Measurements from ENCODE around the gene DEAF1. TPM values are rescaled to one million over a fixed set of nuclear protein-coding genes. Genes with fewer than 3 reads are reported as not detected.
"Not testable (repeated sequence)": the region's sequence is repeated elsewhere in the genome, so short reads cannot be mapped to it uniquely, and the experiment has no call there.

Gene DEAF1
- total and polyA plus RNA-seq, 10 of the 15 experiments (the other 5 are each of a cell fraction or from before 2014, with no cell fraction given): 0.68 to 51.3 (median 25.9) TPM

- RAD21 ChIA-PET (ENCODE audit: unreplicated experiment): no interaction called here
Measured at GRCh38 chr11:653837-654236, 41.2 kb downstream of the DEAF1 start.

GRCh38 chr11:653136-653535 lies 41.9 kb downstream of the DEAF1 start:
- FAIRE-seq; H3K4me3 ChIP-seq; ATAC-seq; POLR2A ChIA-PET; H3K4me2 ChIP-seq (ENCODE audit: control insufficient read depth, insufficient read depth); BruUV-seq (replicated peaks); H3K9ac ChIP-seq (ENCODE audit: control insufficient read depth, insufficient read depth, low read length); H3K27me3 ChIP-seq (replicated peaks in 1 of 2; ENCODE audit: control insufficient read depth in 2 of 2, insufficient read depth in 2 of 2, low read length in 1 of 2); SMC1A ChIA-PET (ENCODE audit: uncharacterized antibody, unreplicated experiment); DNase-seq (ENCODE audit: low read depth, low spot score); H3K79me2 ChIP-seq (ENCODE audit: control insufficient read depth, insufficient read depth, low read length); H3K36me3 ChIP-seq (ENCODE audit: control insufficient read depth in 2 of 2, insufficient read depth in 2 of 2, low read length in 1 of 2); CTCF ChIA-PET; H3K27ac ChIP-seq (ENCODE audit: control insufficient read depth, insufficient read depth); H3K9me3 ChIP-seq (replicated peaks; ENCODE audit: control insufficient read depth, insufficient read depth, low read length); H2AFZ ChIP-seq (ENCODE audit: control insufficient read depth, low read depth, low read length); H4K20me1 ChIP-seq (ENCODE audit: control insufficient read depth, insufficient read depth); RAD21 ChIA-PET (ENCODE audit: unreplicated experiment); intact Hi-C loops (cut with micrococcal nuclease; ENCODE audit: unreplicated experiment); in situ Hi-C loops (cut with MboI); H3K4me1 ChIP-seq (ENCODE audit: control insufficient read depth, insufficient read depth, low read length): not testable (repeated sequence)
- 99% methylated on average over 14 of the region's 14 CpGs for WGBS (ENCODE audit: insufficient coverage, insufficient replicate concordance, low lambda C conversion rate, missing lambda C conversion rate)

More at GRCh38 chr11:653837-654236, 41.2 kb downstream of the DEAF1 start:
- ChIA-PET POLR2A (no interaction called here), SMC1A (ENCODE audit: uncharacterized antibody, unreplicated experiment) (no interaction called here), CTCF (interaction anchor here (1.5 kb wide), 1 partner anchor 73 kb away, joined by 3 read pairs; no protein-coding TSS in a partner anchor)
- TF ChIP-seq TCF7 (IDR thresholded peaks at IDR 0.05; ENCODE audit: borderline replicate concordance) (no peak), LARP7 (IDR thresholded peaks at IDR 0.05) (no peak), RUNX3 (IDR thresholded peaks at IDR 0.05; ENCODE audit: low read length) (no peak), MYC (IDR thresholded peaks at IDR 0.05; ENCODE audit: insufficient read depth, insufficient read length, insufficient replicate concordance, low read length, severe bottlenecking) (no peak), CHD1 (IDR thresholded peaks at IDR 0.05; ENCODE audit: low read depth, low read length) (no peak), MTA3 (IDR thresholded peaks at IDR 0.05; ENCODE audit: borderline replicate concordance, low read length) (no peak), JUNB (IDR thresholded peaks at IDR 0.05) (no peak), ZZZ3 (IDR thresholded peaks at IDR 0.05; ENCODE audit: control insufficient read depth, insufficient read length, low read depth) (no peak)
- no peak overlapping the region for H2AFZ ChIP-seq (ENCODE audit: control insufficient read depth, low read depth, low read length)
- WGBS (ENCODE audit: insufficient coverage, insufficient replicate concordance, low lambda C conversion rate, missing lambda C conversion rate): 94% methylated on average over 12 of the region's 15 CpGs
- intact Hi-C loops (cut with micrococcal nuclease; ENCODE audit: unreplicated experiment): no loop called here
- no peak overlapping the region for H3K4me2 ChIP-seq (ENCODE audit: control insufficient read depth, insufficient read depth)
- H3K9me3 ChIP-seq (replicated peaks; ENCODE audit: control insufficient read depth, insufficient read depth, low read length): no peaks in the 10 kb centered on the region
- peaks cover 5 to 9% of the 10 kb centered on the region in 2 experiments; a peak in 3 of 4 replicates for H3K36me3 ChIP-seq (ENCODE audit: control insufficient read depth in 2 of 2, insufficient read depth in 2 of 2, low read length in 1 of 2)
- ATAC-seq (no peak), FAIRE-seq (no peak), DNase-seq (ENCODE audit: low read depth, low spot score) (no peak)
- no peaks in the 10 kb centered on the region for H3K79me2 ChIP-seq (ENCODE audit: control insufficient read depth, insufficient read depth, low read length)
- H4K20me1 ChIP-seq (ENCODE audit: control insufficient read depth, insufficient read depth): no peaks in the 10 kb centered on the region
- no peaks in the 10 kb centered on the region for H3K27me3 ChIP-seq (replicated peaks in 1 of 2; ENCODE audit: control insufficient read depth in 2 of 2, insufficient read depth in 2 of 2, low read length in 1 of 2)
- no TSS peak for BruUV-seq (replicated peaks)
- no peaks in the 10 kb centered on the region for H3K4me1 ChIP-seq (ENCODE audit: control insufficient read depth, insufficient read depth, low read length)
- H3K4me3 ChIP-seq: no peak overlapping the region
- in situ Hi-C loops (cut with MboI): no loop called here
- no peak overlapping the region for H3K9ac ChIP-seq (ENCODE audit: control insufficient read depth, insufficient read depth, low read length)
- no peak overlapping the region for H3K27ac ChIP-seq (ENCODE audit: control insufficient read depth, insufficient read depth)

Measured in GM12878 (cell line).